SH-SY5Y (cell line): ENCODE measurements around the gene CD69.

Experiments used
- GATA2 ChIP-seq: IDR thresholded peaks from 2 replicates; pipeline ENCODE4 v1.6.1; 2011; ENCODE audit warnings: mild to moderate bottlenecking, low read depth, low read length
- GATA3 ChIP-seq: IDR thresholded peaks from 2 replicates; pipeline ENCODE4 v1.6.1; 2011; ENCODE audit warnings: low read depth, mild to moderate bottlenecking, low read length, moderate library complexity

- TF ChIP-seq GATA2, result no peak
- no peak for TF ChIP-seq GATA3
Measured at GRCh38 chr12:9740106-9740750, 20.5 kb downstream of the CD69 start.
